A549 (cell line): ENCODE results near the gene TMPRSS2. TPM values are rescaled to one million over a fixed set of nuclear protein-coding genes. Genes with fewer than 3 reads are reported as not detected.

Experiments used
- ATAC-seq, 2 experiments: fragments of 200-7000 bp in 1 of 2; fragments of >200 bp in 1 of 2; cut with Nextera tagmentation in 1 of 2; cut with Tn5 transposase in 1 of 2; 3 replicates each; pipeline versions ENCODE4 v1.8.0 to v1.9.1; 2018 to 2020; ENCODE audit warnings: mild to moderate bottlenecking in 1 of 2, moderate library complexity in 1 of 2
- CTCF ChIA-PET: fragments of 300-600 bp; sonication (Branson Sonifier 250); formaldehyde crosslinking; extraction: SDS; loops from one replicate; lab custom pipeline; 2021; ENCODE audit warnings: antibody characterized with exemption, inconsistent platforms; lab: Yijun Ruan, JAX
- POLR2A ChIA-PET: fragments of 350-600 bp; formaldehyde crosslinking; extraction: SDS; loops from one replicate; lab custom pipeline; 2021; ENCODE audit warnings: antibody characterized with exemption, inconsistent platforms; lab: Yijun Ruan, JAX
- DNase-seq, 2 experiments: peaks; one replicate each; pipeline versions ENCODE4 v3.0.0 to v3.0.0-alpha.2; 2011 to 2016; ENCODE audit warnings: low read depth in 1 of 2, low spot score in 1 of 2
- FAIRE-seq: peaks from 2 replicates; lab custom pipeline; 2011; peaks lifted over from hg19 to GRCh38; lab: Jason Lieb, UNC
- H3K27ac ChIP-seq, 2 experiments: fragments of >200 bp; sonication (Bioruptor Twin); formaldehyde crosslinking; 3 replicates each; pipeline ENCODE4 v1.5.1; 2016 to 2017
- H3K4me1 ChIP-seq: fragments of >200 bp; sonication (Bioruptor Twin); formaldehyde crosslinking; 3 replicates; pipeline ENCODE4 v1.6.1; 2016
- H3K4me2 ChIP-seq: fragments of >200 bp; sonication (Bioruptor Twin); formaldehyde crosslinking; 3 replicates; pipeline ENCODE4 v1.6.1; 2016
- H3K4me3 ChIP-seq: fragments of >200 bp; sonication (Bioruptor Twin); formaldehyde crosslinking; 3 replicates; pipeline ENCODE4 v1.5.1; 2016
- H3K9me3 ChIP-seq: fragments of >200 bp; sonication (Bioruptor Twin); formaldehyde crosslinking; 3 replicates; pipeline ENCODE4 v1.6.1; 2016
- BCL3 ChIP-seq: fragments of >200 bp; sonication (Bioruptor Twin); formaldehyde crosslinking; IDR thresholded peaks from 3 replicates; pipeline ENCODE4 v1.6.1; 2016
- CEBPB ChIP-seq, 2 experiments: fragments of >200 bp in 1 of 2; sonication (Bioruptor Twin) in 1 of 2; formaldehyde crosslinking in 1 of 2; IDR thresholded peaks; 2 replicates each; pipeline ENCODE4 v1.6.1; 2012 to 2016
- CHD2 ChIP-seq: fragments of 150-350 bp; IDR thresholded peaks from 2 replicates; pipeline ENCODE4 v1.6.1; 2014; ENCODE audit warnings: low read length; ENCODE audit not compliant: partially characterized antibody
- E2F6 ChIP-seq: IDR thresholded peaks from 2 replicates; pipeline ENCODE4 v1.6.1; 2012; ENCODE audit warnings: low read depth, borderline replicate concordance
- EHMT2 ChIP-seq: fragments of 200-600 bp; sonication (generic); IDR thresholded peaks from 2 replicates; pipeline ENCODE4 v1.6.1; 2016; ENCODE audit warnings: antibody characterized with exemption, low read depth, mild to moderate bottlenecking, moderate library complexity
- ESRRA ChIP-seq: fragments of 150-350 bp; IDR thresholded peaks from 2 replicates; pipeline ENCODE4 v1.6.1; 2014; ENCODE audit warnings: mild to moderate bottlenecking, low read length, borderline replicate concordance
- FOSB ChIP-seq: fragments of 250-450 bp; sonication (Bioruptor Pico); IDR thresholded peaks from 2 replicates; pipeline ENCODE4 v1.5.0; 2020; ENCODE audit warnings: mild to moderate bottlenecking, moderate library complexity
- FOSL2 ChIP-seq, 2 experiments: fragments of 450-650 bp in 1 of 2; fragments of >200 bp in 1 of 2; sonication (Bioruptor Twin) in 1 of 2; formaldehyde crosslinking; IDR thresholded peaks; 2 replicates each; pipeline versions ENCODE4 v1.5.0 to v1.6.1; 2016 to 2020; ENCODE audit warnings: mild to moderate bottlenecking in 1 of 2, moderate library complexity in 1 of 2
- FOXS1 ChIP-seq: fragments of 250-450 bp; sonication (Bioruptor Pico); IDR thresholded peaks from 2 replicates; pipeline ENCODE4 v1.5.0; 2020; ENCODE audit warnings: mild to moderate bottlenecking, moderate library complexity
- GATA3 ChIP-seq: IDR thresholded peaks from 2 replicates; pipeline ENCODE4 v1.6.1; 2012; ENCODE audit warnings: borderline replicate concordance
- HMGXB4 ChIP-seq: fragments of 250-450 bp; sonication (Bioruptor Pico); IDR thresholded peaks from 2 replicates; pipeline ENCODE4 v1.5.0; 2021; ENCODE audit warnings: mild to moderate bottlenecking, moderate library complexity, borderline replicate concordance
- HOXA7 ChIP-seq: fragments of 250-450 bp; sonication (Bioruptor Pico); IDR thresholded peaks from 2 replicates; pipeline ENCODE4 v1.5.0; 2020; ENCODE audit warnings: mild to moderate bottlenecking, moderate library complexity
- HOXB13 ChIP-seq: fragments of 250-450 bp; sonication (Bioruptor Pico); IDR thresholded peaks from 2 replicates; pipeline ENCODE4 v1.5.0; 2020; ENCODE audit warnings: low read depth, mild to moderate bottlenecking, moderate library complexity
- MAX ChIP-seq: IDR thresholded peaks from 2 replicates; pipeline ENCODE4 v1.6.1; 2012
- MAZ ChIP-seq: fragments of 150-350 bp; IDR thresholded peaks from 2 replicates; pipeline ENCODE4 v1.6.1; 2014; ENCODE audit warnings: antibody characterized with exemption, low read depth, low read length, borderline replicate concordance
- MYC ChIP-seq: IDR thresholded peaks from 2 replicates; pipeline ENCODE4 v1.6.1; 2012; ENCODE audit warnings: mild to moderate bottlenecking, inconsistent platforms, low read length, improper control_type of control experiment, borderline replicate concordance
- NFE2L2 ChIP-seq: fragments of 150-350 bp; conservative IDR thresholded peaks from 2 replicates; pipeline ENCODE4 v1.6.1; 2014; ENCODE audit warnings: low read length
- POLR2A ChIP-seq: IDR thresholded peaks from 2 replicates; pipeline ENCODE4 v1.6.1; 2012; ENCODE audit warnings: mild to moderate bottlenecking, low read length
- POLR2AphosphoS2 ChIP-seq: conservative IDR thresholded peaks from 2 replicates; pipeline ENCODE4 v1.6.1; 2012; ENCODE audit warnings: low read length, improper control_type of control experiment, inconsistent platforms
- RARB ChIP-seq: fragments of 250-450 bp; sonication (Bioruptor Pico); IDR thresholded peaks from 2 replicates; pipeline ENCODE4 v1.8.0; 2021; ENCODE audit warnings: mild to moderate bottlenecking, moderate library complexity
- REST ChIP-seq: fragments of 200-600 bp; sonication (generic); IDR thresholded peaks from 2 replicates; pipeline ENCODE4 v1.6.1; 2016; ENCODE audit warnings: antibody characterized with exemption, mild to moderate bottlenecking, moderate library complexity
- RFX5 ChIP-seq: fragments of 450-650 bp; IDR thresholded peaks from 2 replicates; pipeline ENCODE4 v1.7.1; 2014; ENCODE audit warnings: antibody characterized with exemption, mild to moderate bottlenecking, moderate library complexity
- SMC3 ChIP-seq: fragments of >200 bp; sonication (Bioruptor Twin); formaldehyde crosslinking; IDR thresholded peaks from 3 replicates; pipeline ENCODE4 v1.6.1; 2018; ENCODE audit warnings: inconsistent platforms
- TP53 ChIP-seq: fragments of 250-450 bp; sonication (Bioruptor Pico); IDR thresholded peaks from 2 replicates; pipeline ENCODE4 v1.5.0; 2021; ENCODE audit warnings: mild to moderate bottlenecking, moderate library complexity
- ZFP36 ChIP-seq: fragments of 450-650 bp; IDR thresholded peaks from 2 replicates; pipeline ENCODE4 v1.6.1; 2014; ENCODE audit warnings: borderline replicate concordance; ENCODE audit not compliant: partially characterized antibody
- WGBS: methylation state at CpG from one replicate; pipeline ENCODE4 v1.1.6; 2017; ENCODE audit errors: missing lambda C conversion rate; 5-methylcytosine and 5-hydroxymethylcytosine counted together
- polyA plus RNA-seq, 4 experiments: library from polyadenylated mRNA; depleted of rRNA in 3 of 4; stranded (reverse); fragments of >200 nt; fragmentation: RNase III in 1 of 4; extraction: RNeasy Plus Mini Kit Qiagen cat#74134 plus additional on column Dnase treatment in 1 of 4; gene quantifications; 2 replicates in 3 of 4; 3 replicates in 1 of 4; pipeline ENCODE4 v1.2.3, GENCODE V29; 2011 to 2017

TMPRSS2 gene
- polyA plus RNA-seq, 2 of the 4 experiments (the other 2 are of a cell fraction), result not detected

DNA sequence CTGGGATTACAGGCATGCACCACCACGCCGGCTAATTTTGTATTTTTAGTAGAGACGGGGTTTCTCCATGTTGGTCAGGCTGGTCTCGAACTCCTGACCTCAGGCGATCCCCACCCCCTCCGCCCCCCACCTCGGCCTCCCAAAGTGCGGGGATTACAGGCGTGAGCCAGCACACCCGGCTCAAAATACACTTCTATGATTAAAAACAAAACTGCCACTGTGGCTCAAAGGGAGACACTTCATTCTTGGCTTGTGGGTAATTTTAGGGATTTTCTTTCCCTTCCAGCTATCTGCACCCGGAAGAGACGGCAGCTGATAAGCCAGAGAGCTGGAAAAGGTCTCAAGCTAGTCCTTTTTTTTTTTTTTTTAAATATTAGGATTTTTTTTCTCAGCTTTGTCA lies 24.5 kb downstream of the TMPRSS2 start:
- ATAC-seq (no peak), FAIRE-seq (no peak), DNase-seq (no peak)
- no peak overlapping the region for H3K27ac ChIP-seq
- H3K4me3 ChIP-seq, result no peak overlapping the region
- ChIA-PET CTCF (interaction anchor here (0.5 kb wide), 1 partner anchor 295 kb away, joined by 3 read pairs; no protein-coding TSS in a partner anchor), POLR2A (no interaction called here)
- no peak overlapping the region for H3K4me2 ChIP-seq
- TF ChIP-seq RFX5, result no peak
- TF ChIP-seq HOXB13, result no peak
- no peak for TF ChIP-seq GATA3
- no peak for TF ChIP-seq TP53 (CRISPR knock-in tag)
- TF ChIP-seq RARB (CRISPR knock-in tag), result no peak
- no peak for TF ChIP-seq ZFP36
- no peak for TF ChIP-seq FOSB (CRISPR knock-in tag)
- TF ChIP-seq HOXA7 (CRISPR knock-in tag), result no peak
- no peak for TF ChIP-seq HMGXB4 (CRISPR knock-in tag)
- no peak for TF ChIP-seq MYC
- TF ChIP-seq SMC3, result no peak
- no peak for TF ChIP-seq CHD2
- no peak for TF ChIP-seq POLR2AphosphoS2
- no peak for TF ChIP-seq REST
- TF ChIP-seq POLR2A, result no peak
- no peak for TF ChIP-seq MAX
- TF ChIP-seq EHMT2, result no peak
- TF ChIP-seq E2F6, result no peak
- TF ChIP-seq ESRRA, result no peak
- WGBS, result 81% methylated on average over 7 of the region's 12 CpGs
- H3K9me3 ChIP-seq, result no peaks in the 10 kb centered on the region
- no peaks in the 10 kb centered on the region for H3K4me1 ChIP-seq

- H3K4me3 ChIP-seq, result no peak overlapping the region
- no peak overlapping the region for H3K27ac ChIP-seq
- ChIA-PET CTCF (interaction anchor here (0.5 kb wide), 1 partner anchor 295 kb away, joined by 3 read pairs; no protein-coding TSS in a partner anchor), POLR2A (no interaction called here)
- DNase-seq, result no peak
- H3K4me1 ChIP-seq, result no peaks in the 10 kb centered on the region
- H3K9me3 ChIP-seq, result no peaks in the 10 kb centered on the region
- TF ChIP-seq FOSL2 (IDR thresholded peaks at IDR 0.05) (no peak), FOSL2 (CRISPR knock-in tag; IDR thresholded peaks at IDR 0.05) (no peak), FOXS1 (CRISPR knock-in tag) (no peak), E2F6 (no peak), CEBPB (IDR thresholded peaks at IDR 0.05) (no peak), NFE2L2 (no peak), HOXA7 (CRISPR knock-in tag) (no peak), BCL3 (no peak), MAZ (no peak), MYC (no peak)
- TF ChIP-seq, all 56 proteins: peak for 0
- FAIRE-seq (no peak), ATAC-seq (no peak)
- H3K4me2 ChIP-seq, result no peak overlapping the region
- WGBS, result 69% methylated on average over 6 of the region's 6 CpGs
These were observed 25.0 kb downstream of the TMPRSS2 start for GRCh38 chr21:41482980-41483379.
